CD14-positive monocyte (primary cell): ENCODE results near the gene PLXNA4. TPM values are rescaled to one million over a fixed set of nuclear protein-coding genes. Genes with fewer than 3 reads are reported as not detected.

Experiments used
- DNase-seq, 3 donors: peaks; one replicate each; pipeline ENCODE4 v3.0.0-alpha.2; 2011 to 2022
- H2AFZ ChIP-seq: 2 replicates; pipeline ENCODE4 v1.6.0; 2012; ENCODE audit warnings: mild to moderate bottlenecking, low read depth, low read length, inconsistent platforms; ENCODE audit not compliant: insufficient read depth, poor library complexity, severe bottlenecking
- H3K27ac ChIP-seq, 2 donors: 1 replicate in 1 of 2; 2 replicates in 1 of 2; pipeline ENCODE4 v1.5.1; 2012 to 2013; ENCODE audit warnings: low read length in 2 of 2, control low read depth in 1 of 2, inconsistent platforms in 1 of 2, low read depth in 1 of 2, mild to moderate bottlenecking in 1 of 2
- H3K27me3 ChIP-seq, 2 donors: one replicate each; pipeline versions ENCODE4 v1.6.0 to v1.6.1; 2011 to 2013; ENCODE audit warnings: low read length in 2 of 2; ENCODE audit not compliant: control insufficient read depth in 2 of 2, insufficient read depth in 2 of 2
- H3K36me3 ChIP-seq, 2 donors: replicated peaks in 1 of 2; 1 replicate in 1 of 2; 2 replicates in 1 of 2; pipeline versions ENCODE4 v1.5.1 to v1.6.1; 2012 to 2013; ENCODE audit warnings: low read length in 2 of 2, control low read depth in 1 of 2, inconsistent platforms in 1 of 2, mild to moderate bottlenecking in 1 of 2; ENCODE audit not compliant: insufficient read depth in 2 of 2, control insufficient read depth in 1 of 2
- H3K4me1 ChIP-seq, 2 donors: 1 replicate in 1 of 2; 2 replicates in 1 of 2; pipeline versions ENCODE4 v1.5.1 to v1.6.1; 2012 to 2013; ENCODE audit warnings: low read length in 2 of 2, control low read depth in 1 of 2, inconsistent platforms in 1 of 2, mild to moderate bottlenecking in 1 of 2, moderate library complexity in 1 of 2; ENCODE audit not compliant: insufficient read depth in 2 of 2, control insufficient read depth in 1 of 2
- H3K4me2 ChIP-seq: replicated peaks from 2 replicates; pipeline ENCODE3; 2012; ENCODE audit warnings: low read length, moderate library complexity, mild to moderate bottlenecking; ENCODE audit not compliant: poor library complexity, severe bottlenecking; ENCODE audit errors: extremely low read depth
- H3K4me3 ChIP-seq, 3 experiments: fragments of 200-600 bp in 1 of 3; sonication (generic) in 1 of 3; replicated peaks in 1 of 3; 1 replicate in 2 of 3; 2 replicates in 1 of 3; pipeline ENCODE4 v1.5.1; 2011 to 2013; ENCODE audit warnings: low read length in 3 of 3, mild to moderate bottlenecking in 3 of 3, control low read depth in 2 of 3, low read depth in 2 of 3, inconsistent platforms in 1 of 3, moderate library complexity in 1 of 3
- H3K79me2 ChIP-seq: 2 replicates; pipeline ENCODE4 v1.6.0; 2012; ENCODE audit warnings: mild to moderate bottlenecking, control low read depth, inconsistent platforms, low read length, moderate library complexity; ENCODE audit not compliant: insufficient read depth
- H3K9ac ChIP-seq: 2 replicates; pipeline ENCODE4 v1.6.0; 2017; ENCODE audit warnings: low read length, mild to moderate bottlenecking; ENCODE audit not compliant: insufficient read depth, poor library complexity, severe bottlenecking
- H3K9me3 ChIP-seq, 2 donors: replicated peaks in 1 of 2; 1 replicate in 1 of 2; 2 replicates in 1 of 2; pipeline versions ENCODE4 v1.5.1 to v1.6.1; 2012 to 2013; ENCODE audit warnings: low read length in 2 of 2, control low read depth in 1 of 2; ENCODE audit not compliant: control insufficient read depth in 1 of 2, insufficient read depth in 1 of 2
- H4K20me1 ChIP-seq: 2 replicates; pipeline ENCODE4 v1.6.0; 2012; ENCODE audit warnings: mild to moderate bottlenecking, low read length, control low read depth, moderate library complexity; ENCODE audit not compliant: insufficient read depth
- H3K27ac Mint-ChIP-seq, 7 donors: one replicate each; pipeline ENCODE4 v1.8.0; 2020; ENCODE audit warnings: mild to moderate bottlenecking in 7 of 7, mixed read lengths in 7 of 7, moderate library complexity in 6 of 7, inconsistent platforms in 2 of 7
- H3K27me3 Mint-ChIP-seq, 3 donors: one replicate each; pipeline ENCODE4 v1.8.0; 2021 to 2022; ENCODE audit warnings: low read depth in 3 of 3, mild to moderate bottlenecking in 3 of 3, mixed read lengths in 3 of 3, moderate library complexity in 3 of 3, inconsistent platforms in 1 of 3
- H3K36me3 Mint-ChIP-seq, 2 donors: one replicate each; pipeline ENCODE4 v1.8.0; 2020; ENCODE audit warnings: mixed read lengths in 2 of 2, inconsistent platforms in 1 of 2, mild to moderate bottlenecking in 1 of 2
- H3K4me1 Mint-ChIP-seq: one replicate; pipeline ENCODE4 v1.8.0; 2020; ENCODE audit warnings: mild to moderate bottlenecking, mixed read lengths
- H3K4me3 Mint-ChIP-seq, 2 donors: one replicate each; pipeline ENCODE4 v1.8.0; 2020; ENCODE audit warnings: mild to moderate bottlenecking in 2 of 2, mixed read lengths in 2 of 2, moderate library complexity in 1 of 2
- H3K9me3 Mint-ChIP-seq, 7 donors: one replicate each; pipeline ENCODE4 v1.8.0; 2020 to 2022; ENCODE audit warnings: mixed read lengths in 7 of 7, mild to moderate bottlenecking in 6 of 7, moderate library complexity in 6 of 7, inconsistent platforms in 2 of 7
- WGBS: methylation state at CpG from one replicate; pipeline ENCODE4 v1.1.5; 2013; ENCODE audit warnings: missing lambda C conversion rate; ENCODE audit not compliant: insufficient coverage; 5-methylcytosine and 5-hydroxymethylcytosine counted together
- intact Hi-C, 2 donors: fragments of 100-400 bp; cut with micrococcal nuclease; formaldehyde crosslinking; loops; one replicate each; pipeline versions ENCODE4 v1.15.0 to v1.15.1; 2023
- polyA plus RNA-seq, 3 donors: library from polyadenylated mRNA; depleted of rRNA in 1 of 3; unstranded in 2 of 3; stranded (reverse) in 1 of 3; fragments of 300-500 nt in 2 of 3; fragments of >200 nt in 1 of 3; fragmentation: Illumina TruSeq in 2 of 3; gene quantifications; 1 replicate in 2 of 3; 2 replicates in 1 of 3; pipeline ENCODE4 v1.2.3, GENCODE V29; 2012 to 2021
- TF ChIP-seq, protein P1 (sequence below): fragments of 200-600 bp; IDR thresholded peaks from one replicate; pipeline ENCODE4 v1.8.0; 2022; ENCODE audit warnings: antibody characterized with exemption, mild to moderate bottlenecking

The PLXNA4 gene
- polyA plus RNA-seq, 3 donors, result not detected

DNA sequence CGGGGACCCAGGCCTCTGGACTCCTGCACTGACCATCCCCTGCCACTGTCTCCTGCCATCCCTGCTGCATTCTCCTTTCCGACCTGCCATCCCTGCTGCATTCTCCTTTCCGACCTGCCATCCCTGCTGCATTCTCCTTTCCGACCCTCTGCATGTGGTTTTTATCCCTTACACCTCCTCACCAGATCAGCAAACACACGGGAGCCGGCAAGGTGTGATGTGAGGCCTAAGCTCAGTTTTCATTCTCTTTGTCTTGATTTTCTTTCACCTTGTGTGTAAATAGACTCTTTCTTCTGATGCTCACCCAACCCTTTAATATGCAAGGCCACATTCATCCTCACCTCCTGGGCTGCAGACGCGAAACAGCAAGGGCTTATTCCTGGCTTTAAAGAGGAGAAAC is 11.4 kb downstream of the PLXNA4 start:
- WGBS, result 100% methylated on average over 2 of the region's 8 CpGs
- Mint-ChIP-seq H3K27ac (peak overlapping the region in 1 of 7 donors; percentile 8), H3K27me3 (peaks cover 29 to 58% (median 32%) of the 10 kb centered on the region in 3 donors), H3K9me3 (peaks cover 0 to 2% (median 0%) of the 10 kb centered on the region in 7 donors), H3K36me3 (no peaks in the 10 kb centered on the region), H3K4me1 (no peaks in the 10 kb centered on the region), H3K4me3 (no peak overlapping the region)
- H3K9me3 ChIP-seq, result no peaks in the 10 kb centered on the region
- no peak overlapping the region for H3K4me3 ChIP-seq
- H3K36me3 ChIP-seq, result no peaks in the 10 kb centered on the region
- H3K27ac ChIP-seq, result no peak overlapping the region
- TF ChIP-seq, protein P1, sequence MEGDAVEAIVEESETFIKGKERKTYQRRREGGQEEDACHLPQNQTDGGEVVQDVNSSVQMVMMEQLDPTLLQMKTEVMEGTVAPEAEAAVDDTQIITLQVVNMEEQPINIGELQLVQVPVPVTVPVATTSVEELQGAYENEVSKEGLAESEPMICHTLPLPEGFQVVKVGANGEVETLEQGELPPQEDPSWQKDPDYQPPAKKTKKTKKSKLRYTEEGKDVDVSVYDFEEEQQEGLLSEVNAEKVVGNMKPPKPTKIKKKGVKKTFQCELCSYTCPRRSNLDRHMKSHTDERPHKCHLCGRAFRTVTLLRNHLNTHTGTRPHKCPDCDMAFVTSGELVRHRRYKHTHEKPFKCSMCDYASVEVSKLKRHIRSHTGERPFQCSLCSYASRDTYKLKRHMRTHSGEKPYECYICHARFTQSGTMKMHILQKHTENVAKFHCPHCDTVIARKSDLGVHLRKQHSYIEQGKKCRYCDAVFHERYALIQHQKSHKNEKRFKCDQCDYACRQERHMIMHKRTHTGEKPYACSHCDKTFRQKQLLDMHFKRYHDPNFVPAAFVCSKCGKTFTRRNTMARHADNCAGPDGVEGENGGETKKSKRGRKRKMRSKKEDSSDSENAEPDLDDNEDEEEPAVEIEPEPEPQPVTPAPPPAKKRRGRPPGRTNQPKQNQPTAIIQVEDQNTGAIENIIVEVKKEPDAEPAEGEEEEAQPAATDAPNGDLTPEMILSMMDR, result no peak
- no peaks in the 10 kb centered on the region for H3K4me1 ChIP-seq
- intact Hi-C loops, result no loop called here
- no peaks in the 10 kb centered on the region for H3K79me2 ChIP-seq
- H3K27me3 ChIP-seq, result peaks cover 4 to 22% of the 10 kb centered on the region in 2 donors
- no peak overlapping the region for H3K4me2 ChIP-seq
- H4K20me1 ChIP-seq, result no peaks in the 10 kb centered on the region
- no peak for DNase-seq
- H3K9ac ChIP-seq, result no peak overlapping the region
- no peak overlapping the region for H2AFZ ChIP-seq

DNA sequence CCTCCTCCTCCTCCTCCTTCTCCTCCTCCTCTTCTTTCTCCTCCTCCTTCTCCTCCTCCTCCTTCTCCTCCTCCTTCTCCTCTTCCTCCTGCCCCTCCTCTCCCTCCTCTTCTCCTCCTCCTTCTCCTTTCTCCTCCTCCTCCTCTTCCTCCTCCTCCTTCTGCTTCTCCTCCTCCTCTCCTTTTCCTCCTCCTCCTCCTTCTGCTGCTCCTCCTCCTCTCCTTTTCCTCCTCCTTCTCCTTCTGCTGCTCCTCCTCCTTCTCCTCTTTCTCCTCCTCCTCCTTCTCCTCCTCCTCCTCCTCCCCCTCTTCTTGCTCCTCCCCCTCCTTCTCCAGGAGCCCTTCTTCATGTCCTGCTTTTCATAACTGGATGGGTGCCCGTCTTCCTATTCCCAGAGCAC is 12.2 kb downstream of the PLXNA4 start:
- Histone ChIP-seq H3K27ac (no peak overlapping the region), H3K36me3 (no peaks in the 10 kb centered on the region), H3K27me3 (peaks cover 2 to 20% of the 10 kb centered on the region in 2 donors), H3K4me1 (no peaks in the 10 kb centered on the region), H2AFZ (no peak overlapping the region), H3K9ac (no peak overlapping the region), H4K20me1 (no peaks in the 10 kb centered on the region), H3K4me3 (no peak overlapping the region), H3K4me2 (no peak overlapping the region), H3K79me2 (no peaks in the 10 kb centered on the region), H3K9me3 (no peaks in the 10 kb centered on the region)
- 100% methylated on average over 1 of the region's 1 CpG for WGBS
- Mint-ChIP-seq H3K27ac (no peak overlapping the region), H3K9me3 (peaks cover 0 to 2% (median 0%) of the 10 kb centered on the region in 7 donors), H3K36me3 (no peaks in the 10 kb centered on the region), H3K27me3 (peaks cover 29 to 56% (median 30%) of the 10 kb centered on the region in 3 donors), H3K4me1 (no peaks in the 10 kb centered on the region), H3K4me3 (peak overlapping the region in 1 of 2 donors; percentile 43)
- intact Hi-C loops, result no loop called here
- no peak for DNase-seq
- TF ChIP-seq, protein P1, result no peak
